Astrocyte of the spinal cord (primary cell): ENCODE results near the gene DMWD.

Source experiments
- DNase-seq: peaks from one replicate; pipeline ENCODE4 v3.0.0; 2011; ENCODE audit warnings: low read depth, low spot score
- H3K4me3 ChIP-seq: 2 replicates; pipeline ENCODE4 v1.5.1; 2011; ENCODE audit warnings: low read depth, mild to moderate bottlenecking, low read length, moderate library complexity
- in situ Hi-C: cut with HindIII; loops from 2 replicates; pipeline ENCODE4 v1.10.0; 2017; ENCODE audit warnings: low sequenced_read_pairs
- TF ChIP-seq, protein P1 (sequence below): IDR thresholded peaks from 2 replicates; pipeline ENCODE4 v1.5.1; 2012; ENCODE audit warnings: low read depth, mild to moderate bottlenecking, low read length, inconsistent platforms

The DMWD gene

DNA sequence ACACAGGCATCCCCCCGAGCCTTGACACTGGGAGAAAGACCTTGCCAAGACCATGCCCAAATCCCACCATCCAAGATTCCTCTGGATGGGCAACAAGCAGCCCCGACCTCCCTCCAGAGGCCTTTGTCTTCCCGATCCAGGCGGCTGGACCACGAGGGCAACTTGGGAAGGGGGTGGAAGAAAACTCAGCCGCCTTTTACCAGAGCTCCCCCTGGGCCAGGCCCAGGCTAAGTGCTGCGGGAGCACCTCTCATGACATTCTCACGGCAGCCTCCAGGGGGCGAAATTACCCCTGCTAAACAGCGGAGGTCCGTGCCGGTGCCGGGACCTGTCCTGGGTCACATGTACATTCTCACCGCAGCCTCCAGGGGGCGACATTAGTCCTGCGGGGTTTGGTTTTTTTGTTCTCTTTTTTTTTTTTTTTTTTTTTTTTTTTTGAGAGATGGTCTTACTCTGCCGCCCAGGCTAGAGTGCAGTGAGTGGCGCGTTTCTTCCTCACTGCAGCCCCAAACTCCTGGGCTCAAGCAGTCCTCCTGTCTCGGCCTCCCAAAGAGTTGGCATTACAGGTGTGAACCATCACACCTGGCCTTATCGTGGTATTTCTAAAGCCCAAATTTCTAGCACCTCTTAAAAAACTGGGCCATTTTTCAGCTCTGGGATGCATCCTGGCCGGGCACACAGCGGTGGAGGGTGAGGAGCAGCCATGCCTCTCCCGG lies 24.5 kb upstream of the DMWD start:
- peak; percentile 92 for DNase-seq
- TF ChIP-seq, protein P1, sequence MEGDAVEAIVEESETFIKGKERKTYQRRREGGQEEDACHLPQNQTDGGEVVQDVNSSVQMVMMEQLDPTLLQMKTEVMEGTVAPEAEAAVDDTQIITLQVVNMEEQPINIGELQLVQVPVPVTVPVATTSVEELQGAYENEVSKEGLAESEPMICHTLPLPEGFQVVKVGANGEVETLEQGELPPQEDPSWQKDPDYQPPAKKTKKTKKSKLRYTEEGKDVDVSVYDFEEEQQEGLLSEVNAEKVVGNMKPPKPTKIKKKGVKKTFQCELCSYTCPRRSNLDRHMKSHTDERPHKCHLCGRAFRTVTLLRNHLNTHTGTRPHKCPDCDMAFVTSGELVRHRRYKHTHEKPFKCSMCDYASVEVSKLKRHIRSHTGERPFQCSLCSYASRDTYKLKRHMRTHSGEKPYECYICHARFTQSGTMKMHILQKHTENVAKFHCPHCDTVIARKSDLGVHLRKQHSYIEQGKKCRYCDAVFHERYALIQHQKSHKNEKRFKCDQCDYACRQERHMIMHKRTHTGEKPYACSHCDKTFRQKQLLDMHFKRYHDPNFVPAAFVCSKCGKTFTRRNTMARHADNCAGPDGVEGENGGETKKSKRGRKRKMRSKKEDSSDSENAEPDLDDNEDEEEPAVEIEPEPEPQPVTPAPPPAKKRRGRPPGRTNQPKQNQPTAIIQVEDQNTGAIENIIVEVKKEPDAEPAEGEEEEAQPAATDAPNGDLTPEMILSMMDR, result peak; percentile 94
- H3K4me3 ChIP-seq, result no peak overlapping the region
- in situ Hi-C loops, result no loop called here

DNA sequence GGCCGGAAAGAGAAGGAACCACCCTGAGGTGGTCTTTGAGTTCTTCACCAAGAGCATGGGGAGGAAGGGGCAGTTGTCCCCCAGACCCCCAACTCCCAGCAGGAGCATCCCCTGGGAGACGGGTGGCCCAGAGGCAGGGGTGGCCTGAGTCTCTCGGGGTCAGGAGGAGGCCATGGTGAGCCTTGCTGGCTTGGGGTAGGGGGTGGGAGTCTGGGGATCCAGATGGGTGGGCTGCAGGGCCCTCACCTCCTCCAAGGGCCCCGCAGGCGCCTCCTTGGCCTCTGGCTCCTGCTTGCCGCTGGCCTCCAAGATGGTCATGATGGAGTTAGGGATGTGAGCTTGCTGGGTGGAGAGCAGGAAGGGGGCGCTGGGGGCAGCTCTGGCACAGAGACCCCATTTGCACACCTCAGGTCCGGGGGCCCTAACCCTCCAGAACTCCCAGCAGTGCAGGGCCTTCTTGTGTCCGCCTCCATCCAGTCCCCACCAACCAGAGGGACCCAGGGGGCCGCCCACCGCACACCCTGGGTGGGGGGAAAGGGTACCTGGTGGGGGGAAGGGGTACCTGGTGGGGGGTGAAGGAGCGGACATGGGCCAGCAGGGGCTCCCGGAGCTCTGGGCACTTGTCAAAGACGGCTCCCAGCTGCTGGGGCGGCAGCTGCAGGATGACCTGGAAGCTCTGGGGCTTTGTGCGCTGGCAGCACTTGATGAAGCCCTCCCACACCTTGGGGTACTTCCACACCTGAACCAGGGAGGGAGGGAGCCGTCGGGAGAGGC lies 23.8 kb upstream of the DMWD start:
- TF ChIP-seq, protein P1, result no peak
- no peak overlapping the region for H3K4me3 ChIP-seq
- no peak for DNase-seq
- in situ Hi-C loops, result no loop called here

DNA sequence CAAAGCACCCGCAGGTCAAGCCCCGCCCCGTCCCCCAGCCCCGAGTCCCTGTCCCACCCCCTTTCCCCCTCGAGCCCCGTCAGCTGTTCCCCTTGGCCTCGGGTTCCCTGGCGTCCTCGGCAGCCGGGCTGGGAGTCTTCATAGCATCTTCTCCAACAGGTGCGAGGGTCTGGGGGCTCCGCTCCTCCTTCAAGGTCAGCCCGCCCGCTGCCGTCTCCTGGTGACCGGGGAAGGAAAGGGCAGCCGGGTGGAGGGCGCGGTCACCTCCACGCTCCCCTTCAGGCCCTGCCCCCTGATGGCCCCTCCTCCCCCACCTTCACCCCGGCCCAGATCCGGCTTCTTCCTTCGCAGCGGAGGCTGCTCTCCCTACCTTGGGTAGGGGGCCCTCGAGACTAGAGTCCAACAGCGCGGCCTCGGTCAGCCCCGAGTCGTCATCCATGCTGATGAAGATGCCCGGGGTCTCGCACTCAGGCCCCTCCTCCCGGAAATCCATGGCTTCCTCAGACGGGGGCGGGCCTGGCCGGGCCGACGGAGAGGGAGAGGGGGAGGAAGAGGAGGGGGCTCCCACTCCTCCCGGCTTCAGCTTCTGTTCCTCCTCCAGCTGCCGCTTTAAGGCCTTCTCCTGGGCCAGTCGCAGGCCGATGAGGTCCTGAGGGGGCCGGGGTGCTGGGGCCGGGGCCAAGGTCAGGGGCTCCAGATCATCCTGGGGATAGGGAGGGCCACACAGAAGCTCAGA lies 23.0 kb upstream of the DMWD start:
- TF ChIP-seq, protein P1, result no peak
- in situ Hi-C loops, result no loop called here
- DNase-seq, result no peak
- H3K4me3 ChIP-seq, result peak overlapping the region; percentile 20

DNA sequence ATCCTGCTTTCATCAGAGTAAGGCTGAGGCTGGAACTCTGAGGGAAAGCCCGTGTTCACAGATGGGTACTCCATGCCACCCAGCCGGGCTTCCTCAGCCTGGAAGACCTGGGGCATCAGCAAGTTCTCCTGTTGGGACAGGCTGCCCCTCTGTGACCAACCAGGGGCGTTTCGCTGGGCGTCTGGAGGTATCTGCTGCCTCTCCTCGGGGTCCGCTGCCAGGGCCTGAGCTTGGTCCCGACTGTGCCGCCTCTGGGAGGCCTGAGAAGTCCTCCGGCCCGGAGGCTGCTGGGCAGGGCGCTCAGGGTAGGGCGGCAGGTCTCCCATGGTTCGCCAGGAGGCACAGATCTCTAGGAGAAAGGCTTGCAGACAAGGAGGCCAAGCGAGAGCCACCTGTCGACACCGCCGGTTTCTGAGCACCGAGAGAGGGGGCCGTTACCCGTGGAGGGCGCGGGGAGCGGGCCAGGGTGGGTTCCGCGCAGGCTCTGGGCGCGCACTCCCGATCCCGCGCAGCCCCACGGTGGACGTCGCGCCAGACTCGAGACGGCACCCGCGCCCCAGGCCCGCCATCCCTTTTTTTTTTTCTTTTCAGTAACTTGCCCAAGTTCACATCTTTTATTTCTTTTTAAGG lies 22.3 kb upstream of the DMWD start, which contains the start of gene RSPH6A:
RSPH6A (minus strand) TSS at position 458 of the 630 bp plus-strand sequence; CDS start at position 326, 132 bp downstream.
- in situ Hi-C loops, result no loop called here
- TF ChIP-seq, protein P1, result no peak
- DNase-seq, result no peak
- peak within 1 kb of the TSS; percentile 20 for H3K4me3 ChIP-seq

DNA sequence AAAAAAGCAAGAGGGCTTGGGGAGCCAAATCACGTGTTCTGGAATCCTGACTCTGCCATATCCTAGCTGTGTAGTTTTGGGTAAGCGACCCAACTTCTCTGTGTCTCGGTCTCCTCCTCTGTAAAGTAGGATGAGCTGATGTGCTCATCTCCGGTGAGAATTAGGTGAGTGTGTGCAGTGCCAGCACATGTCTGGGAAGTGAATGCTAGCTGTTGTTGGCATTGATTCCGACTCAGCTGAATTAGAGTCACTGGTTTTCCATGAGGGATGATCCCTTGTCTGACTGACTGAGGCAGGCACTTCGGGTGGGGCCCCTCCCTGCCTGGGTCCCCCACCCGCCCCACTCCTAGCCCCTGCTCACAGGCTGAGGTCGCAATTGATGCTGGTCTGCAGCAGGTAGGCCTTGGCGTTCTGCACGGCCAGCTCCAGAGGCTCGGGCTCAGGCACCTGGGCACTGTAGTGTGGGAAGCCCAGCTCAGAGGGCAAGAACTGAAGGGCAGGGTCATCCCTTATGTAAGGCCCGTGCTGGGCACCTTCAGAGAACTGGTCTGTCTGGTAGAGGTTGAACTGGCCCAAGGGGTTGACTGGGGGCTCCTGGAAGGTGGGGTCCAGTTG lies 21.6 kb upstream of the DMWD start:
- H3K4me3 ChIP-seq, result no peak overlapping the region
- TF ChIP-seq, protein P1, result no peak
- in situ Hi-C loops, result no loop called here
- no peak for DNase-seq

DNA sequence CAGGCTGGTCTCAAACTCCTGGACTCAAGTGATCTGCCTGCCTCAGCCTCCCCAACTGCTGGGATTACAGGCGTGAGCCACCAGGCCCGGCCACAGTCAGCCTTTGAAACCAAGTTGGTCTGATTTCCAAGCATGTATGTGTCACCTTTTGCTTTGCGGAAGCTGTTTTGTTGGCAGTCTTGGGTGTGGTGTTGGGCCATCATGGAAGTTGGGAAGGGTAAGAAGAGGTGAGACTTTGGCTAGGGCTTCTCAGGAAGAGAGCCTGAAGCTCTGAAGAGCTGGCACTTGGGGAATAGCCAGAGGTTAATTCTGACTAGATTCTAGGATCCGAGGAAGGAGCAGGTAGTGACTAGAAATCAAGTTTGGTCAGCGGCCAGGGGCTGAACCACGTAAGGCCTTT lies 19.7 kb upstream of the DMWD start:
- in situ Hi-C loops, result no loop called here
- DNase-seq, result no peak
- TF ChIP-seq, protein P1, result no peak
- no peak overlapping the region for H3K4me3 ChIP-seq
